Mucosa of descending colon (tissue), 3 donors: ENCODE data around the gene TSPAN4. TPM values are rescaled to one million over a fixed set of nuclear protein-coding genes. Genes with fewer than 3 reads are reported as not detected.
A peak's percentile ranks its signal among the peaks of the same experiment; 100 is the strongest.

Experiments used
- ATAC-seq: fragments of 200-7000 bp; cut with Tn5 transposase; one replicate; pipeline ENCODE4 v1.9.1; 2020; ENCODE audit warnings: mild to moderate bottlenecking, moderate library complexity
- DNase-seq, 3 donors: peaks; one replicate each; pipeline ENCODE4 v3.0.0-alpha.2; 2020
- H3K36me3 ChIP-seq: fragments of 200-600 bp; one replicate; pipeline ENCODE4 v1.8.0; 2021; ENCODE audit warnings: low read depth, mild to moderate bottlenecking
- H3K4me1 ChIP-seq: fragments of 200-600 bp; one replicate; pipeline ENCODE4 v1.8.0; 2021; ENCODE audit warnings: low read depth, mild to moderate bottlenecking
- H3K4me3 ChIP-seq: fragments of 200-600 bp; one replicate; pipeline ENCODE4 v1.8.0; 2021; ENCODE audit warnings: mild to moderate bottlenecking
- H3K9me3 ChIP-seq: fragments of 200-600 bp; one replicate; pipeline ENCODE4 v1.8.0; 2021; ENCODE audit warnings: mild to moderate bottlenecking
- CTCF ChIP-seq: fragments of 200-600 bp; IDR thresholded peaks from one replicate; pipeline ENCODE4 v1.8.0; 2022; ENCODE audit warnings: antibody characterized with exemption, mild to moderate bottlenecking
- intact Hi-C, 2 donors: fragments of 100-400 bp; cut with DNase I in 1 of 2; cut with micrococcal nuclease in 1 of 2; formaldehyde crosslinking; loops; one replicate each; pipeline versions ENCODE4 v1.11.0 to v1.11.1; 2022; cut with DNase I, micrococcal nuclease
- total RNA-seq, 3 donors: library from RNA; stranded (reverse); fragmentation: NEBNext Ultra II Directional in 2 of 3; extraction: Animal tissue kit (Norgen Biotek cat#: 25700) in 2 of 3; gene quantifications; one replicate each; pipeline versions ENCODE4 v1.2.1 to v1.2.4, GENCODE V29; 2021 to 2023
- donor health status: DM: no; HTN: no; CAD: no; lungs with moderate emphysema.
- donor health status: DM: no; HTN: no; CAD: no.
- donor health status: DM: no; HTN: yes; CAD: no.

The TSPAN4 gene
- total RNA-seq, 3 donors from 2014 or later, result 9.2 to 42.4 (median 24.7) TPM

GRCh38 chr11:827146-827896 lies 15.3 kb upstream of the TSPAN4 start:
- H3K4me3 ChIP-seq, result peak overlapping the region; percentile 21
- intact Hi-C loops, result no loop called here
- TF ChIP-seq CTCF, result no peak
- peak; percentile 62 to 83 (median 83) for DNase-seq
- H3K36me3 ChIP-seq, result no peaks in the 10 kb centered on the region
- no peaks in the 10 kb centered on the region for H3K9me3 ChIP-seq
- ATAC-seq, result peak; percentile 61
- H3K4me1 ChIP-seq, result peaks cover 71% of the 10 kb centered on the region

- intact Hi-C loops, result no loop called here
- peak within 1 kb of the TSS; percentile 21 for H3K4me3 ChIP-seq
- no peak for TF ChIP-seq CTCF
- H3K4me1 ChIP-seq, result peaks cover 74% of the 10 kb centered on the region
- DNase-seq (peak; percentile 78 to 86 (median 84)), ATAC-seq (no peak)
- H3K9me3 ChIP-seq, result no peaks in the 10 kb centered on the region
- H3K36me3 ChIP-seq, result no peaks in the 10 kb centered on the region
Observed at GRCh38 chr11:827897-828192, 14.8 kb upstream of the TSPAN4 start, which contains the start of gene CRACR2B. CRACR2B (plus strand) TSS chr11:827919; CDS start chr11:828608, 689 bp downstream.

- intact Hi-C loops, result no loop called here
- TF ChIP-seq CTCF, result no peak
- Histone ChIP-seq H3K4me3 (no peak overlapping the region), H3K36me3 (no peaks in the 10 kb centered on the region), H3K9me3 (no peaks in the 10 kb centered on the region), H3K4me1 (peaks cover 74% of the 10 kb centered on the region)
- DNase-seq (peak in 1 of 3 donors; percentile 55), ATAC-seq (no peak)
Observed at GRCh38 chr11:828506-829175, 14.0 kb upstream of the TSPAN4 start.

GRCh38 chr11:829176-829846 lies 13.3 kb upstream of the TSPAN4 start:
- no peaks in the 10 kb centered on the region for H3K9me3 ChIP-seq
- no peak overlapping the region for H3K4me3 ChIP-seq
- no peak for TF ChIP-seq CTCF
- intact Hi-C loops, result no loop called here
- peak in 2 of 3 donors; percentile 60 to 69 for DNase-seq
- peaks cover 72% of the 10 kb centered on the region for H3K4me1 ChIP-seq
- no peak for ATAC-seq
- no peaks in the 10 kb centered on the region for H3K36me3 ChIP-seq

- Histone ChIP-seq H3K36me3 (no peaks in the 10 kb centered on the region), H3K4me3 (no peak overlapping the region), H3K9me3 (no peaks in the 10 kb centered on the region), H3K4me1 (peaks cover 68% of the 10 kb centered on the region)
- ATAC-seq, result no peak
- DNase-seq, result no peak
- intact Hi-C loops, result no loop called here
- TF ChIP-seq CTCF, result no peak
Observed at GRCh38 chr11:829847-830294, 12.8 kb upstream of the TSPAN4 start.
